ENCODE results near the gene COIL. TPM values are rescaled to one million over a fixed set of nuclear protein-coding genes. Genes with fewer than 3 reads are reported as not detected.

The COIL gene
- total and polyA plus RNA-seq, 9 of the 15 experiments (the other 6 are each of a cell fraction or from before 2014, with no cell fraction given), result 23.9 to 41.3 (median 28.7) TPM

- TF ChIP-seq NCOR1 (IDR thresholded peaks at IDR 0.05) (no peak), ZNF76 (CRISPR knock-in tag; IDR thresholded peaks at IDR 0.05; ENCODE audit: borderline replicate concordance) (no peak), POLR2H (tag; IDR thresholded peaks at IDR 0.05; ENCODE audit: low read depth) (peak; percentile 52; the same call in 1 of the 2 replicates), ARNT (IDR thresholded peaks at IDR 0.05) (no peak), MCM2 (IDR thresholded peaks at IDR 0.05; ENCODE audit: low read depth) (no peak), ZNF639 (CRISPR knock-in tag; conservative IDR thresholded peaks at IDR 0.05 in 1 of 2, IDR thresholded peaks at IDR 0.05 in 1 of 2) (no peak), ZBTB40 (IDR thresholded peaks at IDR 0.05) (0 out of 2 replicates have a peak, but pooled peaks have one; percentile 35), ZBTB40 (CRISPR knock-in tag; IDR thresholded peaks at IDR 0.05) (no peak), DEAF1 (CRISPR knock-in tag; IDR thresholded peaks at IDR 0.05) (no peak), ZNF146 (CRISPR knock-in tag; IDR thresholded peaks at IDR 0.05; ENCODE audit: unreplicated experiment) (no peak), ZNF717 (CRISPR knock-in tag; IDR thresholded peaks at IDR 0.05) (no peak), ZBTB7A (IDR thresholded peaks at IDR 0.05; ENCODE audit: borderline replicate concordance, control insufficient read depth, low read depth, low read length) (peak; percentile 99), VEZF1 (CRISPR knock-in tag; IDR thresholded peaks at IDR 0.05) (peak; percentile 47)
These were observed 17.0 kb upstream of the COIL start, which contains the start of gene SCPEP1 (continued) for GRCh38 chr17:56977673-56978395.
